GM13976 (cell line): ENCODE measurements around the gene DCAF4.

Source experiments
- DNase-seq: peaks from one replicate; pipeline ENCODE4 v3.0.0; 2012; ENCODE audit warnings: low spot score
- in situ Hi-C: fragments of 300-500 bp; cut with MboI; formaldehyde crosslinking; loops from one replicate; pipeline ENCODE4 v1.12.0; 2022; ENCODE audit warnings: low sequenced_read_pairs, mixed read lengths, inconsistent platforms; ENCODE audit not compliant: unreplicated experiment
- TF ChIP-seq, protein P1 (sequence below): IDR thresholded peaks from 2 replicates; pipeline ENCODE4 v1.5.1; 2012; ENCODE audit warnings: borderline replicate concordance, mild to moderate bottlenecking; ENCODE audit not compliant: insufficient read depth; ENCODE audit errors: extremely low read depth, missing control alignments, control extremely low read depth

The DCAF4 gene

DNA sequence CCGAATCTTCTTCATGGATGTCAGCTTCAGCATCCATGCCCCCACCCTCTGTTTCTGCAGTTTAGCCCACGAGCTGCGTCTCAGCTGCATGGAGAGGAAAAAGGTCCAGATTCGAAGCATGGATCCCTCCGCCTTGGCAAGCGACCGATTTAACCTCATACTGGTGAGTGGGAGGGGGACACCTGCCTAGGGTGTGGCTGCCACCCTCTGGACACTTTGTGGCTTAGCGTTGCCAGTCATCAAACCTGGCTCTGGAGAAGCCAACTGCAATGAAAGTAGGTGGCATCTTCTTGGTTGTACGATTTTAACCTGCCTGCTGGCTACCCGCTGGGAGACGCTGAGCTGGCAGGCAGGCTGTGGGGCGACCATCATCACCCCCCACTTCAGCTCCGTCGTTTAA lies 16.7 kb downstream of the DCAF4 start:
- in situ Hi-C loops = no loop called here
- DNase-seq = no peak
- TF ChIP-seq, protein P1, sequence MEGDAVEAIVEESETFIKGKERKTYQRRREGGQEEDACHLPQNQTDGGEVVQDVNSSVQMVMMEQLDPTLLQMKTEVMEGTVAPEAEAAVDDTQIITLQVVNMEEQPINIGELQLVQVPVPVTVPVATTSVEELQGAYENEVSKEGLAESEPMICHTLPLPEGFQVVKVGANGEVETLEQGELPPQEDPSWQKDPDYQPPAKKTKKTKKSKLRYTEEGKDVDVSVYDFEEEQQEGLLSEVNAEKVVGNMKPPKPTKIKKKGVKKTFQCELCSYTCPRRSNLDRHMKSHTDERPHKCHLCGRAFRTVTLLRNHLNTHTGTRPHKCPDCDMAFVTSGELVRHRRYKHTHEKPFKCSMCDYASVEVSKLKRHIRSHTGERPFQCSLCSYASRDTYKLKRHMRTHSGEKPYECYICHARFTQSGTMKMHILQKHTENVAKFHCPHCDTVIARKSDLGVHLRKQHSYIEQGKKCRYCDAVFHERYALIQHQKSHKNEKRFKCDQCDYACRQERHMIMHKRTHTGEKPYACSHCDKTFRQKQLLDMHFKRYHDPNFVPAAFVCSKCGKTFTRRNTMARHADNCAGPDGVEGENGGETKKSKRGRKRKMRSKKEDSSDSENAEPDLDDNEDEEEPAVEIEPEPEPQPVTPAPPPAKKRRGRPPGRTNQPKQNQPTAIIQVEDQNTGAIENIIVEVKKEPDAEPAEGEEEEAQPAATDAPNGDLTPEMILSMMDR = no peak

GRCh38 chr14:72943876-72944430 lies 17.7 kb downstream of the DCAF4 start:
- TF ChIP-seq, protein P1 = no peak
- in situ Hi-C loops = no loop called here
- DNase-seq = no peak

- TF ChIP-seq, protein P1 = no peak
- in situ Hi-C loops = no loop called here
- DNase-seq = no peak
Observed at GRCh38 chr14:72945356-72946027, 19.2 kb downstream of the DCAF4 start.

DNA sequence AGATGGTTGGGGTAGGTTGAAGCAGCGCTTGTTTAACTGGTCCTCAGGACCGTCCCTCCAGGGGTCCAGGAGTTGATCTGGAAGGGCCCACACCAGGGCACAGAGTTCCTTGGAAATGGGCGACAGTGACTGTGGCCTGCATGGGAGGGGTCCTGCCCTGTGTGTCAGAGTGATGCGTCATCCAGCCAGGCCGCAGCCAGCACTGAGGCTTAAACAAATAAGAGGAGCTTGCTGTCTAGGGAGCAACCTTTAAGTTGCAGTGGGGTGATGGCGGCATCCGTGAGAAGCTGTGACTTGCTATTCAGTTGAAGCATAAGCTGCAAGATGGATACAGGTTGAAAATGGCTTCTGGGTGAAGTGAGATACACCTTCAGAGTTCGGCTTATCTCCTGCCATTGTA lies 20.2 kb downstream of the DCAF4 start:
- no peak for DNase-seq
- TF ChIP-seq, protein P1 = no peak
- in situ Hi-C loops = no loop called here

- no peak for DNase-seq
- TF ChIP-seq, protein P1 = no peak
- in situ Hi-C loops = no loop called here
Observed at GRCh38 chr14:72947366-72948160, 21.3 kb downstream of the DCAF4 start.

GRCh38 chr14:72948481-72949138 lies 22.3 kb downstream of the DCAF4 start:
- in situ Hi-C loops = no loop called here
- TF ChIP-seq, protein P1 = peak; percentile 74
- peak; percentile 73 for DNase-seq
